Neural cell (in vitro differentiated cells): ENCODE results near the gene ANTXR1. TPM values are rescaled to one million over a fixed set of nuclear protein-coding genes. Genes with fewer than 3 reads are reported as not detected.

Experiments
- H2AFZ ChIP-seq: fragments of 200-600, 300-800 bp; sonication (generic), shearing (Covaris generic); 2 replicates; pipeline ENCODE4 v1.6.0; 2014; ENCODE audit warnings: low read depth, mild to moderate bottlenecking, antibody characterized with exemption, low read length, moderate library complexity
- H3F3A ChIP-seq: fragments of 200-600 bp; shearing (Covaris generic); 2 replicates; pipeline ENCODE4 v1.6.1; 2016; ENCODE audit warnings: mild to moderate bottlenecking, moderate library complexity, mixed read lengths, antibody characterized with exemption, low read length; ENCODE audit not compliant: insufficient read depth, poor library complexity, severe bottlenecking
- H3K27ac ChIP-seq: fragments of 200-600, 300-800 bp; sonication (generic), shearing (Covaris generic); 2 replicates; pipeline ENCODE4 v1.5.1; 2014; ENCODE audit warnings: mild to moderate bottlenecking, low read length, moderate library complexity
- H3K27me3 ChIP-seq: fragments of 300-800, 200-600 bp; sonication (generic), shearing (Covaris generic); 2 replicates; pipeline ENCODE4 v1.6.0; 2014; ENCODE audit warnings: mild to moderate bottlenecking, low read depth, low read length, moderate library complexity; ENCODE audit not compliant: insufficient read depth
- H3K36me3 ChIP-seq: fragments of 300-800, 200-600 bp; sonication (generic), shearing (Covaris generic); 2 replicates; pipeline ENCODE4 v1.5.1; 2014; ENCODE audit warnings: mild to moderate bottlenecking, antibody characterized with exemption, low read length, moderate library complexity; ENCODE audit not compliant: insufficient read depth
- H3K4me2 ChIP-seq: fragments of 300-800, 200-600 bp; sonication (generic), shearing (Covaris generic); 2 replicates; pipeline ENCODE4 v1.6.0; 2014; ENCODE audit warnings: mild to moderate bottlenecking, low read length
- H3K4me3 ChIP-seq: fragments of 300-800, 200-600 bp; sonication (generic), shearing (Covaris generic); 2 replicates; pipeline ENCODE4 v1.5.1; 2014; ENCODE audit warnings: mild to moderate bottlenecking, low read length, moderate library complexity
- H3K79me2 ChIP-seq: fragments of 200-600 bp; shearing (Covaris generic); replicated peaks from 2 replicates; pipeline ENCODE4 v1.6.0; 2014; ENCODE audit warnings: mild to moderate bottlenecking, low read length, moderate library complexity; ENCODE audit not compliant: insufficient read depth
- H3K9ac ChIP-seq: fragments of 300-800, 200-600 bp; sonication (generic), shearing (Covaris generic); 2 replicates; pipeline ENCODE4 v1.6.1; 2016; ENCODE audit warnings: mild to moderate bottlenecking, low read length, mixed read lengths
- H3K9me2 ChIP-seq: fragments of 200-600 bp; shearing (Covaris generic); 2 replicates; pipeline ENCODE4 v1.6.1; 2016; ENCODE audit warnings: mild to moderate bottlenecking, low read length, mixed read lengths; ENCODE audit not compliant: insufficient read depth
- H3K9me3 ChIP-seq: fragments of 200-600, 300-800 bp; sonication (generic), shearing (Covaris generic); 2 replicates; pipeline ENCODE4 v1.6.1; 2016; ENCODE audit warnings: mild to moderate bottlenecking, mixed run types, low read length, moderate library complexity, mixed read lengths
- H4K20me1 ChIP-seq: fragments of 200-600 bp; shearing (Covaris generic); 2 replicates; pipeline ENCODE4 v1.6.1; 2016; ENCODE audit warnings: mild to moderate bottlenecking, mixed run types; ENCODE audit not compliant: insufficient read depth
- CTCF ChIP-seq: fragments of 450-650 bp; IDR thresholded peaks from 2 replicates; pipeline ENCODE4 v1.5.1; 2014; ENCODE audit warnings: antibody characterized with exemption, mild to moderate bottlenecking, moderate library complexity; ENCODE audit not compliant: poor library complexity, severe bottlenecking
- EP300 ChIP-seq: fragments of 450-650 bp; conservative IDR thresholded peaks from 2 replicates; pipeline ENCODE4 v1.6.1; 2014; ENCODE audit warnings: antibody characterized with exemption, mild to moderate bottlenecking, moderate library complexity; ENCODE audit not compliant: poor library complexity, severe bottlenecking
- EZH2 ChIP-seq: fragments of 200-600, 300-800 bp; shearing (Covaris generic), sonication (generic); IDR thresholded peaks from 2 replicates; pipeline ENCODE4 v1.6.1; 2014; ENCODE audit warnings: antibody characterized with exemption, low read length, borderline replicate concordance, mild to moderate bottlenecking; ENCODE audit not compliant: insufficient read depth, poor library complexity, severe bottlenecking
- MXI1 ChIP-seq: fragments of 450-650 bp; conservative IDR thresholded peaks from 2 replicates; pipeline ENCODE4 v1.6.1; 2014; ENCODE audit warnings: antibody characterized with exemption, mild to moderate bottlenecking; ENCODE audit not compliant: poor library complexity, severe bottlenecking
- POLR2AphosphoS5 ChIP-seq: IDR thresholded peaks from 2 replicates; pipeline ENCODE4 v1.6.1; 2012
- RAD21 ChIP-seq: fragments of 450-650 bp; conservative IDR thresholded peaks from 2 replicates; pipeline ENCODE4 v1.6.1; 2014; ENCODE audit warnings: antibody characterized with exemption, mild to moderate bottlenecking, moderate library complexity
- REST ChIP-seq: IDR thresholded peaks from 2 replicates; pipeline ENCODE4 v1.6.1; 2012; ENCODE audit warnings: borderline replicate concordance
- SMC3 ChIP-seq: fragments of 450-650 bp; conservative IDR thresholded peaks from 2 replicates; pipeline ENCODE4 v1.6.1; 2014; ENCODE audit warnings: antibody characterized with exemption, mild to moderate bottlenecking, moderate library complexity; ENCODE audit not compliant: poor library complexity
- TAF1 ChIP-seq: IDR thresholded peaks from 2 replicates; pipeline ENCODE4 v1.6.1; 2012; ENCODE audit warnings: low read depth
- polyA plus RNA-seq: library from polyadenylated mRNA; depleted of rRNA; stranded (reverse); fragments of >200 nt; gene quantifications from 2 replicates; pipeline ENCODE4 v1.2.3, GENCODE V29; 2014

ANTXR1 gene
- polyA plus RNA-seq, 1 donor from 2014 or later: 4.9 TPM

DNA sequence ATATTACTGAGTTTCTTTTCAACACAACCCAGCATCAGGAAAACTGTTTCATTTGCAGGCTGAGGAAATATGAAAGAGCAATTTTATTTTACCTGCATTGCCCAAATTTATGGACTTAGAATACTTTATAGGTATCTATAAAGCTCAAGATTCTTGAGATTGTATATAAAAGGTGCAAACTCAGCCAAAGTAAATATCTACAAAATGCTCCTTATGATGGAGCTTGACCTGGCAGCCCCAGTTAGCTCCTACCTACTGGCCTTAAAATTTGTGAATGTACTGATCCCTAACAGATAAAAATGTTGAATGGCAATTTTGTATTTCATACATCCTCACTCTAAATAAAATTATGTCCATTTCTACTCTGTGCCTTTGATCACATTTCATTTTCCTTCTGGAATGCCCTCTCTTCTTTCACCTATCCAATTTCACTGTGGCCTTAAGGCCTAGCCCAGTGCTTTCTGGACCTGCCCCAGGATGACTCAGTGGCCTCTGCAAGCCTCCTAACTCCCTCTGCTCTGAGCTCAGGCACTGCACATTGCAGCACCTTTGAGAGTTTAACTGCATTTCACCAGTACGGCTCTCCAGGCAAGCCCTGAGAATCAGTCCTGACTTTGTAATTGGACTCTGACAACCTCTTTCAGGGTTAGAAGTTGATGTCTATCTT lies 125.9 kb downstream of the ANTXR1 start:
- Histone ChIP-seq H3K9ac (no peak overlapping the region), H2AFZ (no peak overlapping the region)

More for the DNA sequence above, 125.9 kb downstream of the ANTXR1 start:
- Histone ChIP-seq H3K9me2 (no peaks in the 10 kb centered on the region), H3K4me2 (no peak overlapping the region), H3K4me3 (no peak overlapping the region), H4K20me1 (no peaks in the 10 kb centered on the region), H3K27ac (no peak overlapping the region), H3K36me3 (peaks cover 7% of the 10 kb centered on the region), H3F3A (no peaks in the 10 kb centered on the region), H3K9me3 (no peaks in the 10 kb centered on the region), H3K27me3 (no peaks in the 10 kb centered on the region), H3K79me2 (no peaks in the 10 kb centered on the region)
- no peak for TF ChIP-seq MXI1
- no peak for TF ChIP-seq REST
- TF ChIP-seq POLR2AphosphoS5: no peak
- no peak for TF ChIP-seq CTCF
- no peak for TF ChIP-seq TAF1
- no peak for TF ChIP-seq EP300
- TF ChIP-seq EZH2: no peak
- no peak for TF ChIP-seq SMC3
- TF ChIP-seq RAD21: no peak
